Mesenchymal stem cell (in vitro differentiated cells and primary cell): Measurements from ENCODE around the gene C1RL.

Experiments
- DNase-seq: peaks from one replicate; pipeline ENCODE4 v3.0.0-alpha.2; 2013
- H2AFZ ChIP-seq: one replicate; pipeline ENCODE4 v1.6.1; 2013; ENCODE audit warnings: low read depth, mild to moderate bottlenecking, control low read depth, inconsistent platforms, low read length, moderate library complexity
- H2AK5ac ChIP-seq: 2 replicates; pipeline ENCODE4 v1.6.1; 2013; ENCODE audit warnings: low read length, moderate library complexity, mild to moderate bottlenecking, inconsistent platforms; ENCODE audit not compliant: severe bottlenecking
- H2BK120ac ChIP-seq: one replicate; pipeline ENCODE4 v1.6.1; 2013; ENCODE audit warnings: low read depth, mild to moderate bottlenecking, inconsistent platforms, low read length, moderate library complexity
- H2BK12ac ChIP-seq, 2 experiments: one replicate each; pipeline ENCODE4 v1.6.1; 2013; ENCODE audit warnings: inconsistent platforms in 2 of 2, low read length in 2 of 2, mild to moderate bottlenecking in 2 of 2, moderate library complexity in 2 of 2, control low read depth in 1 of 2
- H2BK15ac ChIP-seq: one replicate; pipeline ENCODE4 v1.6.1; 2013; ENCODE audit warnings: mild to moderate bottlenecking, low read depth, inconsistent platforms; ENCODE audit not compliant: poor library complexity, severe bottlenecking
- H2BK5ac ChIP-seq: 2 replicates; pipeline ENCODE4 v1.6.1; 2013; ENCODE audit warnings: low read depth, mild to moderate bottlenecking, low read length, control low read depth, inconsistent platforms; ENCODE audit not compliant: poor library complexity, severe bottlenecking
- H3K14ac ChIP-seq, 2 experiments: one replicate each; pipeline ENCODE4 v1.6.1; 2013; ENCODE audit warnings: inconsistent platforms in 2 of 2, low read length in 2 of 2, control low read depth in 1 of 2, mild to moderate bottlenecking in 1 of 2, moderate library complexity in 1 of 2
- H3K18ac ChIP-seq, 2 experiments: one replicate each; pipeline ENCODE4 v1.6.1; 2013; ENCODE audit warnings: inconsistent platforms in 2 of 2, low read length in 2 of 2, control low read depth in 1 of 2, low read depth in 1 of 2, mild to moderate bottlenecking in 1 of 2
- H3K23ac ChIP-seq, 2 experiments: one replicate each; pipeline ENCODE4 v1.6.1; 2013; ENCODE audit warnings: inconsistent platforms in 2 of 2, low read length in 2 of 2, mild to moderate bottlenecking in 2 of 2, moderate library complexity in 2 of 2, control low read depth in 1 of 2
- H3K27ac ChIP-seq: 2 replicates; pipeline ENCODE4 v1.5.1; 2013; ENCODE audit warnings: mild to moderate bottlenecking, moderate library complexity, low read length, control low read depth, inconsistent platforms; ENCODE audit not compliant: poor library complexity, severe bottlenecking
- H3K27me3 ChIP-seq, 2 experiments: 2 replicates each; pipeline versions ENCODE4 v1.6.1 to v1.7.0; 2013; ENCODE audit warnings: low read length in 2 of 2, mild to moderate bottlenecking in 2 of 2, moderate library complexity in 2 of 2, control low read depth in 1 of 2, inconsistent platforms in 1 of 2; ENCODE audit not compliant: control insufficient read depth in 1 of 2, insufficient read depth in 1 of 2
- H3K36me3 ChIP-seq, 2 experiments: 2 replicates each; pipeline versions ENCODE4 v1.6.1 to v1.7.0; 2013; ENCODE audit warnings: low read length in 2 of 2, control low read depth in 1 of 2, inconsistent platforms in 1 of 2, low read depth in 1 of 2, mild to moderate bottlenecking in 1 of 2; ENCODE audit not compliant: insufficient read depth in 2 of 2, control insufficient read depth in 1 of 2
- H3K4ac ChIP-seq, 2 experiments: one replicate each; pipeline ENCODE4 v1.6.1; 2013; ENCODE audit warnings: inconsistent platforms in 2 of 2, low read length in 2 of 2, mild to moderate bottlenecking in 2 of 2, moderate library complexity in 2 of 2, control low read depth in 1 of 2, low read depth in 1 of 2
- H3K4me1 ChIP-seq: 2 replicates; pipeline ENCODE4 v1.6.1; 2013; ENCODE audit warnings: low read depth, low read length, control low read depth; ENCODE audit not compliant: control insufficient read depth, insufficient read depth
- H3K4me2 ChIP-seq: 2 replicates; pipeline ENCODE4 v1.6.1; 2013; ENCODE audit warnings: low read length, mild to moderate bottlenecking, inconsistent platforms; ENCODE audit not compliant: poor library complexity, severe bottlenecking
- H3K4me3 ChIP-seq, 2 experiments: 2 replicates each; pipeline versions ENCODE4 v1.5.1 to v1.7.0; 2013; ENCODE audit warnings: low read length in 2 of 2, mild to moderate bottlenecking in 2 of 2, control low read depth in 1 of 2, low read depth in 1 of 2; ENCODE audit not compliant: insufficient read depth in 1 of 2
- H3K79me1 ChIP-seq: replicated peaks from 2 replicates; pipeline ENCODE4 v1.6.1; 2013; ENCODE audit warnings: mild to moderate bottlenecking, control low read depth, low read length, inconsistent platforms; ENCODE audit not compliant: poor library complexity, severe bottlenecking
- H3K9ac ChIP-seq: 2 replicates; pipeline ENCODE4 v1.7.0; 2013; ENCODE audit warnings: mild to moderate bottlenecking, low read length, moderate library complexity
- H3K9me3 ChIP-seq: 2 replicates; pipeline ENCODE4 v1.7.0; 2013; ENCODE audit warnings: mild to moderate bottlenecking, low read length; ENCODE audit not compliant: control insufficient read depth
- H4K8ac ChIP-seq: one replicate; pipeline ENCODE4 v1.6.1; 2013; ENCODE audit warnings: inconsistent platforms, mild to moderate bottlenecking, low read length, moderate library complexity
- H4K91ac ChIP-seq: one replicate; pipeline ENCODE4 v1.6.1; 2013; ENCODE audit warnings: mild to moderate bottlenecking, low read length, inconsistent platforms
- WGBS: methylation state at CpG from one replicate; pipeline ENCODE4 v1.1.7; 2013; ENCODE audit warnings: mixed read lengths; 5-methylcytosine and 5-hydroxymethylcytosine counted together

C1RL gene

GRCh38 chr12:7155471-7156034 is 46.5 kb upstream of the C1RL start:
- no peaks in the 10 kb centered on the region for H3K79me1 ChIP-seq
- H3K18ac ChIP-seq: no peak overlapping the region
- no peak overlapping the region for H2AK5ac ChIP-seq
- H3K4ac ChIP-seq: no peak overlapping the region
- no peak overlapping the region for H2BK5ac ChIP-seq
- no peak overlapping the region for H3K9ac ChIP-seq
- H2BK15ac ChIP-seq: no peak overlapping the region
- no peaks in the 10 kb centered on the region for H3K9me3 ChIP-seq
- peak overlapping the region; percentile 41 for H4K91ac ChIP-seq
- no peak overlapping the region for H3K4me3 ChIP-seq
- peaks cover 5% of the 10 kb centered on the region for H3K4me1 ChIP-seq
- no peak overlapping the region for H3K4me2 ChIP-seq
- 84% methylated on average over 8 of the region's 8 CpGs for WGBS
- no peak overlapping the region for H4K8ac ChIP-seq
- no peak overlapping the region for H3K27ac ChIP-seq
- peaks cover 38 to 55% of the 10 kb centered on the region in 2 experiments for H3K36me3 ChIP-seq
- H2BK12ac ChIP-seq: no peak overlapping the region
- H3K27me3 ChIP-seq: peaks cover 0 to 2% of the 10 kb centered on the region in 2 experiments
- H3K23ac ChIP-seq: no peak overlapping the region
- no peak overlapping the region for H2AFZ ChIP-seq
- no peak overlapping the region for H2BK120ac ChIP-seq
- no peak for DNase-seq
- no peak overlapping the region for H3K14ac ChIP-seq

GRCh38 chr12:7154901-7155470 is 46.0 kb upstream of the C1RL start:
- Histone ChIP-seq H2BK15ac (no peak overlapping the region), H3K14ac (no peak overlapping the region), H3K4me3 (no peak overlapping the region), H2BK12ac (no peak overlapping the region), H3K4ac (no peak overlapping the region), H4K91ac (no peak overlapping the region), H4K8ac (no peak overlapping the region), H3K18ac (no peak overlapping the region), H3K36me3 (peaks cover 43 to 60% of the 10 kb centered on the region in 2 experiments), H3K9me3 (no peaks in the 10 kb centered on the region), H2AFZ (no peak overlapping the region), H3K27ac (no peak overlapping the region), H2BK5ac (no peak overlapping the region), H3K4me2 (no peak overlapping the region), H3K4me1 (peaks cover 5% of the 10 kb centered on the region), H2AK5ac (no peak overlapping the region), H3K23ac (no peak overlapping the region), H3K9ac (no peak overlapping the region), H2BK120ac (no peak overlapping the region), H3K79me1 (no peaks in the 10 kb centered on the region), H3K27me3 (no peaks in the 10 kb centered on the region)
- DNase-seq: no peak
- WGBS: 83% methylated on average over 12 of the region's 12 CpGs

DNA sequence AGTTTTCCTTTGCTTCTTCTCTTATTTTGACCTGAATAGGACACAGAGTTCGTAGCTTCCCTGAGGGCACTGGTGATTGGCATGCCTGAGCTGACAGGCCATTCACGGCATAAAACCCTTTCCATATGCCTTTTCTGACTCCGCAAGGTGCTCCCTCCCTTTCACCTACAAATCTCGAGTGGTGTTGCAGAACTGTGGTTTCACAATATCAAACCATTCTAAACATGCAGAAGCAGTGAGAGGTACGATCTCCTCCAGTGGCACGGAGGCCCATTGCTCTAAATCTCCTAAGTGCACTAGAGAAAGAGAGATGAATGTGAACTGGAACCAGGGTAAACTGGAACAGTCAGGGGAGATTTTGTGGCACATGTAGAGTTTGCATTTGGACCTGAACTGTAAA is 45.0 kb upstream of the C1RL start:
- Histone ChIP-seq H2BK12ac (no peak overlapping the region), H3K27ac (no peak overlapping the region), H4K91ac (no peak overlapping the region), H3K4me1 (peaks cover 3% of the 10 kb centered on the region), H3K4me3 (no peak overlapping the region), H2BK120ac (no peak overlapping the region), H2AK5ac (no peak overlapping the region), H3K23ac (no peak overlapping the region), H2BK5ac (no peak overlapping the region), H3K4me2 (no peak overlapping the region), H3K36me3 (peaks cover 53 to 65% of the 10 kb centered on the region in 2 experiments), H2AFZ (no peak overlapping the region), H3K79me1 (no peaks in the 10 kb centered on the region), H3K18ac (no peak overlapping the region), H4K8ac (no peak overlapping the region), H3K4ac (no peak overlapping the region), H3K9me3 (no peaks in the 10 kb centered on the region), H3K14ac (no peak overlapping the region), H3K9ac (no peak overlapping the region), H3K27me3 (no peaks in the 10 kb centered on the region), H2BK15ac (no peak overlapping the region)
- 88% methylated on average over 6 of the region's 6 CpGs for WGBS
- DNase-seq: no peak

DNA sequence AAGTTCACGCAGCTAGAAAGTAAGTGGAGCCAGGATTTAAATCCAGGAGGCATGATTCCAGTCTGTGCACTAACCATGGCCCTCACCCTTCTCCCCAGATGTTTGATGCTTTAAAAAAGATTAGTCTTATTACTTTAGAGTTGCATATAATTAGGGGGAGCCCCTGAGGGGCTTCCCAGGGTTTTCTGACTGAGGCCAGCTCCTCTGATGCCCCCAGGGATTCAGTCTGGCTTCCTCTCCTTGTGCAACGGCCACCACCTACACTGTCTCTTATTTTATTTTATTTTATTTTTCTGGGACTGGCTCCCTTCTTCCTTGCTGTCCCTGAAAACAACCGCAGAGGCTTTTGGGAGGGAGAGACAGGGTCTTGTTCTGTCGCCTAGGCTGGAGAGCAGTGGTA is 43.8 kb upstream of the C1RL start:
- no peak overlapping the region for H2BK12ac ChIP-seq
- H3K4me2 ChIP-seq: no peak overlapping the region
- H3K27ac ChIP-seq: no peak overlapping the region
- no peaks in the 10 kb centered on the region for H3K79me1 ChIP-seq
- WGBS: 87% methylated on average over 4 of the region's 4 CpGs
- H3K18ac ChIP-seq: no peak overlapping the region
- H2AK5ac ChIP-seq: no peak overlapping the region
- H3K36me3 ChIP-seq: peaks cover 58 to 63% of the 10 kb centered on the region in 2 experiments
- no peak overlapping the region for H4K91ac ChIP-seq
- H2BK15ac ChIP-seq: no peak overlapping the region
- no peak overlapping the region for H3K4me3 ChIP-seq
- no peaks in the 10 kb centered on the region for H3K9me3 ChIP-seq
- H2AFZ ChIP-seq: no peak overlapping the region
- H3K9ac ChIP-seq: no peak overlapping the region
- H3K4ac ChIP-seq: no peak overlapping the region
- H3K4me1 ChIP-seq: peaks cover 3% of the 10 kb centered on the region
- H4K8ac ChIP-seq: no peak overlapping the region
- H2BK5ac ChIP-seq: no peak overlapping the region
- H3K14ac ChIP-seq: no peak overlapping the region
- no peaks in the 10 kb centered on the region for H3K27me3 ChIP-seq
- no peak for DNase-seq
- no peak overlapping the region for H2BK120ac ChIP-seq
- no peak overlapping the region for H3K23ac ChIP-seq
